Measurements from ENCODE around the gene SCG3. TPM values are rescaled to one million over a fixed set of nuclear protein-coding genes. Genes with fewer than 3 reads are reported as not detected.
A peak's percentile ranks its signal among the peaks of the same experiment; 100 is the strongest.
"Not testable (repeated sequence)": the region's sequence is repeated elsewhere in the genome, so short reads cannot be mapped to it uniquely, and the experiment has no call there.

The SCG3 gene
- total RNA-seq, 1 experiment from 2014 or later = not detected

DNA sequence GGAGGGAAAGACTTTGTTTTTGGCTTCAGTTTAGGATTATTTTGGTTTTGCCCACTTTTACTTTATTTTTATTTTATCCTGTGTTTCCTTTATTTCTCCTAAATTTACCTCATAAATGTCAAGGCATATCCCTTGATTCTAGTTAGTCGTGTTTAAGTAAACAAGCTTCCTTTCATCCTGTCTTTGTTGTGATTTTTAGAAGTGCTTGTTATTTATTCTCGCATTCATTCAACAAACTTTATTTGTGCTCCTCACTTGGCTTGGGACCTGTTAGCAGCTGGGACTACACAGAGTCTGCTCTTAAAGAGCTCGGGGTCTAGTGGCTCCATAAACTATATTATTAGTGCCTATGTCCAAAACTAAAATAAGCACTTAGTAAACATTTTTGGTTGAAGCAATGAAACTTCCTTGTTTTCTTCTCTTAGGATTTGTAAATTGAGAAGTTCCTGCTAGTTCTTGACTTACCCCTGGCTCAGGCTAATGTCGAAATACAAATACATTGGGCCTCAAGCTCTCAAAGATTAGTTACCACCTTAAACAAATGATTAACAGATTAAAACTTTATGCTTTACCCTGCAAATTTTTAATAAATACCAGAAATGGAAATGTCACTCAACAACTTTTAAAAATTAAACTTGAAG is 39.7 kb upstream of the SCG3 start:
- Histone ChIP-seq H3K9me2 (replicated peaks; ENCODE audit: low read length) (no peaks in the 10 kb centered on the region), H3K27ac (ENCODE audit: low read length) (no peak overlapping the region), H3K4me1 (ENCODE audit: insufficient read depth, low read length) (no peaks in the 10 kb centered on the region), H3K36me3 (ENCODE audit: low read depth, low read length) (no peaks in the 10 kb centered on the region), H3K79me2 (ENCODE audit: low read length) (no peaks in the 10 kb centered on the region), H3F3A (ENCODE audit: low read length, unreplicated experiment) (no peaks in the 10 kb centered on the region), H3K4me2 (ENCODE audit: low read length) (no peak overlapping the region), H3K4me3 (ENCODE audit: low read length) (no peak overlapping the region), H3K27me3 (ENCODE audit: low read length) (no peaks in the 10 kb centered on the region), H3K9me3 (ENCODE audit: low read length) (no peaks in the 10 kb centered on the region), H4K20me1 (ENCODE audit: low read length) (no peaks in the 10 kb centered on the region), H2AFZ (ENCODE audit: low read length) (no peak overlapping the region), H3K9ac (ENCODE audit: low read length) (no peak overlapping the region)
- no peak for DNase-seq
- no peak for ATAC-seq
- ChIA-PET CTCF (no interaction called here), POLR2A (ENCODE audit: unreplicated experiment) (no interaction called here)
- intact Hi-C loops (cut with micrococcal nuclease) = no loop called here
- BruUV-seq (replicated peaks) = no TSS peak
- TF ChIP-seq CTCF (conservative IDR thresholded peaks at IDR 0.05; ENCODE audit: low read depth, low read length) (no peak), EZH2phosphoT487 (IDR thresholded peaks at IDR 0.05; ENCODE audit: borderline replicate concordance, low read length) (no peak), EZH2 (IDR thresholded peaks at IDR 0.05; ENCODE audit: low read length, unreplicated experiment) (no peak)

DNA sequence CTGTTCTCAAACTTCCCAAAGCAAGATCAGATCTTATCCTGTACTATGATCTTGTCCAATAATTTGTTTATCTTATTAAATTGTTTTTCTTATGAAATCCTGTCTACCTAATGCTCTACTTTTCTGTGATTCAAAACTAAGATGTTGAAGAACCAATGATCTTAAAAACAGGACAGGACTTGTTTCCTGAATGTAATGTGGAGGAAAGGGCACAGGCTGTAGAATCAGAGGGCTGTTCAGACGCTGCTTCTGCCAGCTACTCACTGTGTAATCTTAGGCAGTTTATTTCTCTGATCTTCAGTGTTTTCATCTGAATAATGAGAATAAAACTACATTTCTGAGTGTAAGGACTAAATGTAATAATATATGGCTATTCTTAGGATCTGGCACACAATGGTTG is 38.6 kb upstream of the SCG3 start:
- Histone ChIP-seq H2AFZ (ENCODE audit: low read length) (no peak overlapping the region), H3K4me3 (ENCODE audit: low read length) (no peak overlapping the region), H3F3A (ENCODE audit: low read length, unreplicated experiment) (no peaks in the 10 kb centered on the region), H3K4me1 (ENCODE audit: insufficient read depth, low read length) (peaks cover 4% of the 10 kb centered on the region; the same call in 1 of the 2 replicates), H3K27ac (ENCODE audit: low read length) (no peak overlapping the region), H3K4me2 (ENCODE audit: low read length) (no peak overlapping the region), H3K36me3 (ENCODE audit: low read depth, low read length) (no peaks in the 10 kb centered on the region), H3K27me3 (ENCODE audit: low read length) (no peaks in the 10 kb centered on the region), H3K79me2 (ENCODE audit: low read length) (no peaks in the 10 kb centered on the region), H3K9me2 (replicated peaks; ENCODE audit: low read length) (no peaks in the 10 kb centered on the region), H4K20me1 (ENCODE audit: low read length) (no peaks in the 10 kb centered on the region), H3K9ac (ENCODE audit: low read length) (no peak overlapping the region), H3K9me3 (ENCODE audit: low read length) (no peaks in the 10 kb centered on the region)
- DNase-seq = no peak
- intact Hi-C loops (cut with micrococcal nuclease) = no loop called here
- ChIA-PET CTCF (interaction anchor here (0.6 kb wide), 1 partner anchor 134 kb away, joined by 11 read pairs; no protein-coding TSS in a partner anchor), POLR2A (ENCODE audit: unreplicated experiment) (interaction anchor here (0.7 kb wide), 1 partner anchor 135 kb away, joined by 22 read pairs; no protein-coding TSS in a partner anchor)
- no TSS peak for BruUV-seq (replicated peaks)
- ATAC-seq = no peak
- TF ChIP-seq EZH2phosphoT487 (IDR thresholded peaks at IDR 0.05; ENCODE audit: borderline replicate concordance, low read length) (no peak), CTCF (conservative IDR thresholded peaks at IDR 0.05; ENCODE audit: low read depth, low read length) (no peak), EZH2 (IDR thresholded peaks at IDR 0.05; ENCODE audit: low read length, unreplicated experiment) (no peak)

GRCh38 chr15:51647128-51647562 is 34.2 kb upstream of the SCG3 start:
- H4K20me1 ChIP-seq (ENCODE audit: low read length) = no peaks in the 10 kb centered on the region
- no TSS peak for BruUV-seq (replicated peaks)
- peak; percentile 79 for DNase-seq

DNA sequence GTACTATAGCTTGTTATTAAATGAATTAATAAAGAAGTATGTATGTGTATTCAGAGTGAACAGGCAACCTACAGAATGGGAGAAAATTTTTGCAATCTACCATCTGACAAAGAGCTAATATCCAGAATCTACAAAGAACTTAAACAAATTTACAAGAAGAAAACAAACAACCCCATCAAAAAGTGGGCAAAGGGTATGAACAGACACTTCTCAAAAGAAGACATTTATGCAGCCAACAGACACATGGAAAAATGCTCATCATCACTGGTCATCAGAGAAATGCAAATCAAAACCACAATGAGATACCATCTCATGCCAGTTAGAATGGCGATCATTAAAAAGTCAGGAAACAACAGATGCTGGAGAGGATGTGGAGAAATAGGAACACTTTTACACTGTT is 33.2 kb upstream of the SCG3 start:
- H3K4me2 ChIP-seq (ENCODE audit: low read length); H3K9me2 ChIP-seq (replicated peaks; ENCODE audit: low read length); H4K20me1 ChIP-seq (ENCODE audit: low read length); H2AFZ ChIP-seq (ENCODE audit: low read length); H3K4me1 ChIP-seq (ENCODE audit: insufficient read depth, low read length); H3K36me3 ChIP-seq (ENCODE audit: low read depth, low read length); H3K4me3 ChIP-seq (ENCODE audit: low read length); H3K27me3 ChIP-seq (ENCODE audit: low read length); intact Hi-C loops (cut with micrococcal nuclease); H3K79me2 ChIP-seq (ENCODE audit: low read length); H3K9ac ChIP-seq (ENCODE audit: low read length); BruUV-seq (replicated peaks); H3F3A ChIP-seq (ENCODE audit: low read length, unreplicated experiment); POLR2A ChIA-PET (ENCODE audit: unreplicated experiment); H3K27ac ChIP-seq (ENCODE audit: low read length); H3K9me3 ChIP-seq (ENCODE audit: low read length); ATAC-seq; DNase-seq; CTCF ChIA-PET: not testable (repeated sequence)

More at GRCh38 chr15:51647128-51647562, 34.2 kb upstream of the SCG3 start:
- TF ChIP-seq EZH2 (IDR thresholded peaks at IDR 0.05; ENCODE audit: low read length, unreplicated experiment) (no peak), EZH2phosphoT487 (IDR thresholded peaks at IDR 0.05; ENCODE audit: borderline replicate concordance, low read length) (no peak), CTCF (conservative IDR thresholded peaks at IDR 0.05; ENCODE audit: low read depth, low read length) (no peak)
- Histone ChIP-seq H3K9me2 (replicated peaks; ENCODE audit: low read length) (no peaks in the 10 kb centered on the region), H3K36me3 (ENCODE audit: low read depth, low read length) (no peaks in the 10 kb centered on the region), H3K27ac (ENCODE audit: low read length) (no peak overlapping the region), H3K4me1 (ENCODE audit: insufficient read depth, low read length) (peaks cover 4% of the 10 kb centered on the region; the same call in 1 of the 2 replicates), H2AFZ (ENCODE audit: low read length) (0 out of 2 replicates have a peak overlapping the region, but pooled peaks have one; percentile 36), H3K9me3 (ENCODE audit: low read length) (no peaks in the 10 kb centered on the region), H3K9ac (ENCODE audit: low read length) (no peak overlapping the region), H3K4me2 (ENCODE audit: low read length) (no peak overlapping the region), H3K79me2 (ENCODE audit: low read length) (no peaks in the 10 kb centered on the region), H3F3A (ENCODE audit: low read length, unreplicated experiment) (no peaks in the 10 kb centered on the region), H3K27me3 (ENCODE audit: low read length) (no peaks in the 10 kb centered on the region), H3K4me3 (ENCODE audit: low read length) (no peak overlapping the region)
- peak; percentile 53 for ATAC-seq
- POLR2A ChIA-PET (ENCODE audit: unreplicated experiment) = no interaction called here
- CTCF ChIA-PET = no interaction called here
- intact Hi-C loops (cut with micrococcal nuclease) = no loop called here

Data from PC-3 (cell line).